ENCODE data around the gene CENPQ. TPM values are rescaled to one million over a fixed set of nuclear protein-coding genes. Genes with fewer than 3 reads are reported as not detected.

CENPQ gene
- total RNA-seq, 1 experiment from 2014 or later = 9.7 TPM

DNA sequence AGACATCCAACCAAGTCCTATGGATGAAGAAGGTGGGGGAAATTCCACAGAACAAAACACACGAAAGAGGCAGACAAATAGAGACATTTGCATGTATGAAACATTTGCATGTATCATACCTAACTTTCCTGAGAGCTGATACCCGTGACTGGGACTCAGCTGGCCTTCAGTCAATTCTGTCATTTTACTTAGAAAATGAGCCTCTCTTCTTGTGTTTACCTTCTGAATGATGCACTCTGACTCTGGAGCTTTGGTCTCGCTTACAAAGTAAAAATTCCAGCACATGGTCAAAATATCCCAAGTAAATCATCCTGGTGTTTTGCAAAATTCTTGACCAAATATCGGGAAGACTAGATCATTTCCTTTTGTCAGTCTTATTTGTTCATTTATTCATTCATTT is 47.0 kb upstream of the CENPQ start:
- no peaks in the 10 kb centered on the region for H3F3A ChIP-seq (ENCODE audit: low read length, unreplicated experiment)
- BruUV-seq (replicated peaks) = no TSS peak
- CTCF ChIA-PET = interaction anchor here (0.8 kb wide), 1 partner anchor 1563 kb away, joined by 4 read pairs; no protein-coding TSS in a partner anchor
- no peaks in the 10 kb centered on the region for H3K9me3 ChIP-seq (ENCODE audit: low read length)
- no peak overlapping the region for H3K4me3 ChIP-seq (ENCODE audit: low read length)
- peak; percentile 68 for ATAC-seq
- H4K20me1 ChIP-seq (ENCODE audit: low read length) = no peaks in the 10 kb centered on the region
- TF ChIP-seq CTCF (conservative IDR thresholded peaks at IDR 0.05; ENCODE audit: low read depth, low read length) (no peak), EZH2phosphoT487 (IDR thresholded peaks at IDR 0.05; ENCODE audit: borderline replicate concordance, low read length) (no peak), EZH2 (IDR thresholded peaks at IDR 0.05; ENCODE audit: low read length, unreplicated experiment) (no peak)
- no peaks in the 10 kb centered on the region for H3K27me3 ChIP-seq (ENCODE audit: low read length)
- H3K79me2 ChIP-seq (ENCODE audit: low read length) = no peaks in the 10 kb centered on the region
- POLR2A ChIA-PET (ENCODE audit: unreplicated experiment) = no interaction called here
- H3K9me2 ChIP-seq (replicated peaks; ENCODE audit: low read length) = no peaks in the 10 kb centered on the region
- DNase-seq = peak; percentile 68
- peak overlapping the region; percentile 52 for H2AFZ ChIP-seq (ENCODE audit: low read length)
- peaks cover 18% of the 10 kb centered on the region for H3K4me1 ChIP-seq (ENCODE audit: insufficient read depth, low read length)
- H3K4me2 ChIP-seq (ENCODE audit: low read length) = peak overlapping the region; percentile 46
- intact Hi-C loops (cut with micrococcal nuclease) = no loop called here
- no peaks in the 10 kb centered on the region for H3K36me3 ChIP-seq (ENCODE audit: low read depth, low read length)
- no peak overlapping the region for H3K9ac ChIP-seq (ENCODE audit: low read length)
- H3K27ac ChIP-seq (ENCODE audit: low read length) = peak overlapping the region; percentile 47

DNA sequence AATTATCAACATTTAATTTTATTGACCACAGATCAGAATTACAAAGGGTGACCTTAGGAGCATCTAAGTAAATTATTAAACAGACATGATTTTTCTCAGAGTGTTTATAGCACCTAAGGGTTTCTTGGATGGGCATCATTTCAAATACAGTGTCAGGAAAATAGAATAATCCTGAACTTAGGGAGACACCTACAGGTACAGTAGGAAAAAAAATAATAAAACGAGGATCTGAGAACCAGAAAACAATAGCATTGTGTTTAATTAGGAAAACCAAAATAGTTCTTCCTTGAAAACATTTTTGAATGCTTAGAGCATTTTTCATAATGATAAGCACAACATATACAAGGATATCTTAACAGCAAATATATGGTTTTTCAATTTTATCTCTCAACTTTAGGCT is 39.4 kb upstream of the CENPQ start:
- CTCF ChIA-PET = no interaction called here

More for the DNA sequence above, 39.4 kb upstream of the CENPQ start:
- DNase-seq = peak; percentile 55
- H3K9me2 ChIP-seq (replicated peaks; ENCODE audit: low read length) = no peaks in the 10 kb centered on the region
- POLR2A ChIA-PET (ENCODE audit: unreplicated experiment) = no interaction called here
- H3F3A ChIP-seq (ENCODE audit: low read length, unreplicated experiment) = no peaks in the 10 kb centered on the region
- H3K4me1 ChIP-seq (ENCODE audit: insufficient read depth, low read length) = no peaks in the 10 kb centered on the region; the same call in 1 of the 2 replicates
- peak; percentile 73 for TF ChIP-seq CTCF (conservative IDR thresholded peaks at IDR 0.05; ENCODE audit: low read depth, low read length)
- TF ChIP-seq EZH2phosphoT487 (IDR thresholded peaks at IDR 0.05; ENCODE audit: borderline replicate concordance, low read length) = no peak
- TF ChIP-seq EZH2 (IDR thresholded peaks at IDR 0.05; ENCODE audit: low read length, unreplicated experiment) = no peak
- H3K4me2 ChIP-seq (ENCODE audit: low read length) = no peak overlapping the region
- no peaks in the 10 kb centered on the region for H4K20me1 ChIP-seq (ENCODE audit: low read length)
- no peaks in the 10 kb centered on the region for H3K79me2 ChIP-seq (ENCODE audit: low read length)
- no peak overlapping the region for H3K27ac ChIP-seq (ENCODE audit: low read length)
- H3K27me3 ChIP-seq (ENCODE audit: low read length) = no peaks in the 10 kb centered on the region
- ATAC-seq = peak; percentile 55
- no peak overlapping the region for H3K9ac ChIP-seq (ENCODE audit: low read length)
- no peak overlapping the region for H2AFZ ChIP-seq (ENCODE audit: low read length)
- no peaks in the 10 kb centered on the region for H3K9me3 ChIP-seq (ENCODE audit: low read length)
- intact Hi-C loops (cut with micrococcal nuclease) = loop anchor here (1.0 to 5.0 kb wide), 3 partner anchors 657 to 1636 kb away; no protein-coding TSS in a partner anchor
- H3K36me3 ChIP-seq (ENCODE audit: low read depth, low read length) = no peaks in the 10 kb centered on the region
- H3K4me3 ChIP-seq (ENCODE audit: low read length) = no peak overlapping the region
- BruUV-seq (replicated peaks) = no TSS peak
